Measurements from ENCODE around the gene PCDH19. TPM values are rescaled to one million over a fixed set of nuclear protein-coding genes. Genes with fewer than 3 reads are reported as not detected.

The PCDH19 gene
- total RNA-seq, 1 experiment from 2014 or later = 1.2 TPM

- no peak overlapping the region for H3K4me2 ChIP-seq (ENCODE audit: insufficient read depth, insufficient read length, low read length)
- no peaks in the 10 kb centered on the region for H3K23me2 ChIP-seq (ENCODE audit: insufficient read length, low read depth, low read length, poor library complexity, severe bottlenecking)
- H3K9me3 Mint-ChIP-seq = no peaks in the 10 kb centered on the region
- no peak overlapping the region for H3K9ac ChIP-seq (ENCODE audit: extremely low read depth, insufficient read length, low read length)
- H3K79me2 ChIP-seq (ENCODE audit: insufficient read depth, low read length) = no peaks in the 10 kb centered on the region
- H4K20me1 ChIP-seq (ENCODE audit: control insufficient read depth, insufficient read depth, insufficient read length) = no peaks in the 10 kb centered on the region
- H3K4me3 Mint-ChIP-seq = no peak overlapping the region
- no peak overlapping the region for H2BK20ac ChIP-seq (ENCODE audit: low read depth, low read length, poor library complexity, severe bottlenecking)
- WGBS (ENCODE audit: extremely low coverage, insufficient read length, low lambda C conversion rate) = no CpG with 5 or more reads among the region's 3 CpGs
- no peak overlapping the region for H4K91ac ChIP-seq (ENCODE audit: insufficient read length, low read depth, low read length)
- H4K8ac ChIP-seq (replicated peaks; ENCODE audit: insufficient read length, low read depth, low read length) = no peak overlapping the region
- H4K5ac ChIP-seq (ENCODE audit: insufficient read length, low read depth, low read length) = no peak overlapping the region
- no peak overlapping the region for H2BK12ac ChIP-seq (ENCODE audit: insufficient read length, low read depth, low read length)
- H3K4me1 ChIP-seq (ENCODE audit: insufficient read depth, low read length) = no peaks in the 10 kb centered on the region
- no peak overlapping the region for H3K4ac ChIP-seq (ENCODE audit: low read depth, low read length)
- no peaks in the 10 kb centered on the region for H3K27me3 ChIP-seq (ENCODE audit: insufficient read depth, low read length)
- no peak overlapping the region for H3K14ac ChIP-seq (ENCODE audit: insufficient read depth, low read length)
- DNase-seq = no peak
- H2AFZ ChIP-seq (ENCODE audit: low read length) = no peak overlapping the region
- H3K56ac ChIP-seq (ENCODE audit: insufficient read length, low read depth, low read length) = no peak overlapping the region
- no peak overlapping the region for H3K18ac ChIP-seq (ENCODE audit: insufficient read length, low read depth, low read length)
- H3K4me1 Mint-ChIP-seq = peaks cover 2 to 5% of the 10 kb centered on the region in 2 experiments; a peak in 2 of 4 replicates
- H3K9me3 ChIP-seq (ENCODE audit: control insufficient read depth, low read depth, low read length) = no peaks in the 10 kb centered on the region
- no peaks in the 10 kb centered on the region for H3K79me1 ChIP-seq (ENCODE audit: insufficient read depth, low read depth, low read length, poor library complexity, severe bottlenecking)
- H3K27ac ChIP-seq (ENCODE audit: insufficient read length, low read depth, low read length) = no peak overlapping the region
- no peak overlapping the region for H2AK5ac ChIP-seq (ENCODE audit: insufficient read length, low read length)
- no peak overlapping the region for H2BK5ac ChIP-seq (ENCODE audit: insufficient read length, low read length)
- no peak overlapping the region for H3K27ac Mint-ChIP-seq
- no peaks in the 10 kb centered on the region for H3K36me3 Mint-ChIP-seq (ENCODE audit: insufficient read depth in 1 of 3, low read depth in 3 of 3)
- no peak overlapping the region for H3T11ph ChIP-seq (ENCODE audit: low read length)
- TF ChIP-seq CTCF (conservative IDR thresholded peaks at IDR 0.05) = no peak
- H2BK15ac ChIP-seq (ENCODE audit: low read depth, low read length) = no peak overlapping the region
- H2BK120ac ChIP-seq (ENCODE audit: low read depth, low read length, poor library complexity, severe bottlenecking) = no peak overlapping the region
- no peak overlapping the region for H3K23ac ChIP-seq (ENCODE audit: insufficient read length, low read depth, low read length)
- H3K27me3 Mint-ChIP-seq (ENCODE audit: low read depth) = no peaks in the 10 kb centered on the region; the same call in 1 of the 2 replicates
Observed at GRCh38 chrX:100315566-100315965, 94.5 kb downstream of the PCDH19 start.
